ENCODE measurements around the gene BSPRY. TPM values are rescaled to one million over a fixed set of nuclear protein-coding genes. Genes with fewer than 3 reads are reported as not detected.
A peak's percentile ranks its signal among the peaks of the same experiment; 100 is the strongest.

The BSPRY gene
- total and polyA plus RNA-seq, 2 of the 13 experiments (the other 11 are each of a cell fraction or from before 2014, with no cell fraction given), result 0.09 to 0.26 TPM

GRCh38 chr9:113381909-113382411 lies 32.6 kb downstream of the BSPRY start (continued):
- no peak for TF ChIP-seq ZBTB37 (CRISPR knock-in tag; IDR thresholded peaks at IDR 0.05)
- peak; percentile 43; the same call in 1 of the 2 replicates for TF ChIP-seq ZNF205 (CRISPR knock-in tag; IDR thresholded peaks at IDR 0.05)
- TF ChIP-seq ZNF563 (CRISPR knock-in tag; IDR thresholded peaks at IDR 0.05), result no peak
- no peak for TF ChIP-seq SCMH1 (CRISPR knock-in tag; IDR thresholded peaks at IDR 0.05; ENCODE audit: borderline replicate concordance)
- peak; percentile 44; the same call in 1 of the 2 replicates for TF ChIP-seq FOXK1 (CRISPR knock-in tag; IDR thresholded peaks at IDR 0.05; ENCODE audit: borderline replicate concordance, low read depth)
- no peak for TF ChIP-seq USF2 (IDR thresholded peaks at IDR 0.05; ENCODE audit: low read depth, low read length)
- TF ChIP-seq USF2 (CRISPR knock-in tag; IDR thresholded peaks at IDR 0.05; ENCODE audit: borderline replicate concordance), result no peak
- 0 out of 2 replicates have a peak, but pooled peaks have one; percentile 38 for TF ChIP-seq SMYD3 (CRISPR knock-in tag; IDR thresholded peaks at IDR 0.05)
- TF ChIP-seq NFYB (CRISPR knock-in tag; IDR thresholded peaks at IDR 0.05), result no peak
- no peak for TF ChIP-seq ZNF382 (CRISPR knock-in tag; IDR thresholded peaks at IDR 0.05; ENCODE audit: borderline replicate concordance)
- no peak for TF ChIP-seq ZFP36L1 (CRISPR knock-in tag; IDR thresholded peaks at IDR 0.05)
- no peak for TF ChIP-seq ETV6 (CRISPR knock-in tag; conservative IDR thresholded peaks at IDR 0.05)
- TF ChIP-seq ZNF646 (CRISPR knock-in tag; IDR thresholded peaks at IDR 0.05), result no peak
- no peak for TF ChIP-seq MNT (IDR thresholded peaks at IDR 0.05)
- TF ChIP-seq KDM3A (CRISPR knock-in tag; IDR thresholded peaks at IDR 0.05; ENCODE audit: low read depth), result 0 out of 2 replicates have a peak, but pooled peaks have one; percentile 27
- TF ChIP-seq ZNF101 (CRISPR knock-in tag; IDR thresholded peaks at IDR 0.05; ENCODE audit: borderline replicate concordance, low read depth), result no peak
- no peak for TF ChIP-seq ZBTB14 (CRISPR knock-in tag; IDR thresholded peaks at IDR 0.05)
